ENCODE results near the gene VPS45.

The VPS45 gene

DNA sequence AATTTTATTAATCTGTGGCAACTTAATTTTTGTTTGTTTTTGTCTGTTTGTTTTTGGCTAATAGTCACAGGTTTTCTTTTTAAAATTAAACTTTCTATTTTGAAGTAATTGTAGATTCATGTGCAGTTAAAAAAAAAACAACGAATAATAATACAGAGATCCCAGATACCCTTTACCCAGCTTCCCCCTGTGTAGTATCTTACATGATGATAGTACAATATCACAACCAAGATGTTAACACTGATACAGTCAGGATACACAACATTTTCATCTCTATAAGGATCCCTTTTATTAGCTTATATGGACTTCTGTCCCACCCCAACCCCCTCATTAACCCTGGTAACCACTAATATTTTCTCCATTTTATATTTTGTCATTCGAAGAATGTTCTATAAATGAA is 5.9 kb downstream of the VPS45 start:
- no peak for DNase-seq (ENCODE audit: low read depth, low spot score)

DNA sequence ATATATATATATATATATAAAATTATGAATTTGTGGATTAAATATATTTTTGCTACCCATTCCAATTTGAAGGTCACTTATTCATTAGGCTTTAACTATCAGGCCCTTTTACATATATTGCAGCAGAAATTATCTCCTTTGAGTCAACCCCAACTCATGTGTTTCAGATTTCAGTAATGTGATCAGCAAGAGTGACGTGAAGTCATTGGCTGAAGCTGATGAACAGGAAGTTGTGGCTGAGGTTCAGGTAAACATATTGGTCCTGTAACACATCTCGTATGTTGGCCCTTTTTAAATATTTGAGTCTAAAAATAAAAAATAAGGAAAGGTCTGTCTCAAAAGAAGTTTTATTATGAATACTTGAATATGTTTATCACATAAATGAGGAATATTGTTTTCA is 8.5 kb downstream of the VPS45 start:
- no peak for DNase-seq (ENCODE audit: low read depth, low spot score)

DNA sequence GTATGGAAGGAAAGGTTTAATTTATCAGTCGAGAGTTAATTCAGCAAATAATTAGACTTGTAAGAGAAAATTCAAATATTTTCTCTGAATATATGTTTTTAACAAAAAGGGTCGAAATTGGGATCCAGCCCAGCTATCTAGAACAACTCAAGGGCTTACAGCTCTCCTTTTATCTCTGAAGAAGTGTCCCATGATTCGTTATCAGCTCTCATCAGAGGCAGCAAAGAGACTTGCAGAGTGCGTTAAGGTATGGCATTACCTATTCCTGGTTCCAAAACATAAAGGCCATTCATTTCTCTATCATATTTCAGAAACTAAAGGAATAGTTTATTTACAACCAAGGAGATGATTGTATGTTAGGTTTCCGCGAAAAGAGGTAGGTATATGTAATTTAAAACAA is 9.4 kb downstream of the VPS45 start:
- DNase-seq (ENCODE audit: low read depth, low spot score), result no peak

DNA sequence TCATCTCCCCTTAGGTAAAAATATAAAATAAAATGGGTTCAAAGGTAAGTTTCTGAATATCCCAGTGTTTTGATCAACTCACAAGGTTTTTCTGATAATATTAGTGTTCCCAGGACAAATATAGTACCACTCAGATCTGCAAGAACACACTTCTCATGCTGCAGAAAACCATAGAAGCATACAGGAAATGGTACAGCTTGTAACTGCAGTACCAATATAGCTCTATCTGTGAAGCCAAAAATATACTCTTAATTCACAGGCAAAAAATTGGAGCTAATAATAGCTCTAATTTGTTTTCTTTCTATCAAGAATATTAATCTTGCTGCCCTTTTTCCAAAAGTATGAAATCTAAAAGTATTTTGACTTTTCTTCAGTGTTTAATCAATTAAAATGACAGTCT is 13.2 kb downstream of the VPS45 start:
- DNase-seq (ENCODE audit: low read depth, low spot score), result no peak

DNA sequence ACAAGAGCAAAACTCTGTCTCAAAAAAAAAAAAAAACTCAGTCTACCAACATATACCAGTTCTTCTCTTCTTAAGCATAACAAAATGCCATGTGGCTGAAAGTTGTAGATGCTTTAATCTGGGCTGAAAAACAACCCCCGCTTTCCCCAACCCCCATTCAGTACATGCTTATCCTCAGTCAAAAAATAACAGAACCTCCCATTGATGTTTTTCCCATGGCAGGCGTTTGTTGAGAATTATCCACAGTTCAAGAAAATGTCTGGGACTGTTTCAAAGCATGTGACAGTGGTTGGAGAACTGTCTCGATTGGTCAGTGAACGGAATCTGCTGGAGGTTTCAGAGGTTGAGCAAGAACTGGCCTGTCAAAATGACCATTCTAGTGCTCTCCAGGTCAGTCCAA is 14.9 kb downstream of the VPS45 start:
- no peak for DNase-seq (ENCODE audit: low read depth, low spot score)

DNA sequence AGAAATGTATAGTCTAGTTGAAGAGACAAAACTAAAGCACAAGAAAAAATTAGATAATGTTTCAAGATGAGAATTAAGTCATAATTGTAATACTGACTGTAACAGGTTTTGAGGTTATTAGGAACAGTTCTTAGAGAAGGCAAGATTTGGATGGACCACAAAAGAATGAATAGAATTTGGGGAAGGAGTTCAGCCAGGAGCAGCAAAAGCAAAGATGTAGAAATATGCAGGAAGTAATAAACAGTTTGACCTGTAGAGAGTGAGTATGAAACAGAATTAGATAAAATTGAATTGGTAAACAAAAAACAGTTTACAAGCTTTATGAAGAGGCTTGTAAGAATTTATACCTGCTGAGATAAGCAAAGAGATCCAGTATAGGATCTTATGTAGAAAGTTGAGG is 16.3 kb downstream of the VPS45 start:
- no peak for DNase-seq (ENCODE audit: low read depth, low spot score)

DNA sequence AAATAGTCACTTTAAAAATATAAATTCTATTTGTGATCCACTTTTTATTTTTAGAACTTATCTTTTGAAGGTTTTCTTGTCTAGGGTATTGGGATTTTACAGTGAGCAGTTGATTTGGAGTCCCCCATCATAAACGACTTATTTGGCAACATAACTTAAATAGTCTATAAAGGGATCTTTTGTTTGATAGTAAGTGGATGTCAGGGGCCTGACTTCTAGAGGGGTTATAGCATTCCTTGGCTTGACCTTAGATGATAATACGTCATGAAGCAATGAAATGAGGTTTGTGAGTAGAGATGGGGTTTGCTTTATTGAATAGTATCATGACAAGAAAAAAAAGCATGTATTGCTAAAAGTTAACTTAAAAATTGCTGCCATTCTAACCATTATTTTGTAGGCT is 17.8 kb downstream of the VPS45 start:
- no peak for DNase-seq (ENCODE audit: low read depth, low spot score)

DNA sequence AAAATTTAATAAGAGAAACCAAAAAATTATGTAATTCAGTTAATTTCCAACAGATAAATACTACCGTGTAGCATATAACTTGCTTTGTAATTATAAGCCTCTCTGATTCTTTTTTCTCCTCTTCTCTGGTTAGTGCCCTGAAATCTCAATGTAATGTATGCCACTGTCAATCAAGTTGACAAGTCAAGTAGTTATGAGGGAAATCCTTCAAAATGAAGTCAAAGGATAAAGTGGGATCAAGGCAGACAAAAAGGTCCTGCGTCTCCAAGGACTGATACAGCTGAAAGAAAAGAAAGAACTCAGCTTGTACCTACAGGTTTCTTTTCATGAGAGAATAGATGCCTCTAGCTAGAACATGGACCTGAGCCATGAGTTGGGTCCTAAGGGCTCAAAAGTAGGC is 19.8 kb downstream of the VPS45 start:
- no peak for DNase-seq (ENCODE audit: low read depth, low spot score)

DNA sequence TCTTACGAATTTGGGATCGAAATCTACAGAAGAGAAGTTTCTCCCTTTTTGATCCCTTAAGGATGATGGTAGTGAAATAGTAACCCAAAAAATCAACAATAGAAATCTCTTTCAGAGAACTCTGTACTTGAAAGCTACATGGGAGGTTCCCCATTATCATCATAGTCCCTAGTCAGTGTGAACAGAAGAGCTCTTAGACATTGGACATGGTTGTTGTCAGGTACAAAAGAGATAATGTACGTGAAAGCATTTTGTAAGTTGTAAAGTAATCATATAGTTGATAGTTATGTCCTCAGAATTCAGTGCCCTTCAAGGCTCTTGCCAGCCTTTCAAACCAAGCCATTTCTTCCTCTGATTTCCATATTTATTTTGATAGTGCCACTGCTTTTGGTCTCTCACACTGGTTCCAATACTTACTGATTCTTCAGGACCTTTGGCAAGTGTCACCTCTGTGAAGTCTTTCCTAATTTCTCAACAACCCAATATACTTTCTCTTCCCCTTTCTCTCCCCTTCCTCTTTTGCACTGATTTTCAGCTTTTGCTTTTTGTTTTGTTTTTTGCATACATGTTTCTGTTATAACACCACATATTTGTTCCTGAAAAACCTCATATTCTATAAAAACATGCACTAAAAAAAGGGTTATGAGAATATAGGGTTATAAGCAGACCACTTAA is 22.4 kb downstream of the VPS45 start:
- no peak for DNase-seq (ENCODE audit: low read depth, low spot score)

DNA sequence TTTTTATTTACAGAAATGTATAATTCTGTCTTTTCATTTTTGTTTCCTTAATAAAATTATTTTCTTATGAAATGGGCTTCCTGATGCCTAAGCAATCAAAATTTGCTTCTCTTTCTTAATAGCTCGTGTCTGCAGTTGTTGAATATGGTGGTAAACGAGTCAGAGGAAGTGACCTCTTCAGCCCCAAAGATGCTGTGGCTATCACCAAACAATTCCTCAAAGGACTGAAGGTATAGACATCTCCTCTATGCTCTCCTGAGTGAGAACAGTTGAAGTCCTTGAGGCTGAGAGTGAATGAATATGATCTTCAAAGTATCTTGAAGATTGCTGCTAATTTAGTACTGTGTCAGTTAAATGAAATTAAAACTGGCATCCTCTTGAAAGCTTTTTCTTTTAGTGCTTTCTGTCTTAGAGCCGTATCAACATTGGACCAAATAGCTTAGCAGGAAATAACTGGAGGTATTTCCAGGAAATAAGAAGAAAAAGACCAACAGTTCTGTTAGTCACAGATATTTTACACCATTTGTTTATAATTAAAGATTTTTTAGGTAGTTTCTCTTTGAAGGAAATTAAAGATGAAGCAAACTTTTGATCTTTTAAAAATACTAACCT is 24.7 kb downstream of the VPS45 start:
- DNase-seq (ENCODE audit: low read depth, low spot score), result no peak

DNA sequence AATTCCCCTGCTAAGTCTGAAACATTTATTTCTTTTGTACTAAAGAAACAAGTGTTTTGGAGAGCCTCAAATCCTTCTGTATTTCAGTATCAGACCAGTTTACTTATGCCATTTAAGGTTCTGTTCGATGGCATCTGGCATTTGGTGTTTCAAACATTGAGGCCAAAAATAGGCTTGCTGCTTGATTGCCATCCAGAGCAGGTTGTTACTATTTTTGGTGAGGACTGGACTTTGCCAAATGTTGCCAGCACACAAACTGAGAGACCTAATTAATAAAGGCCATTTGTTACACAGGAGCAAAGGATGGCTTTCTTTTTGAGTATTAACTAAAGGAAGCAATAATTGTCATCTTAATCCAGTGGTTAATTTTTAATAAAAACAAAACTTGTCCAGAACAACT is 26.2 kb downstream of the VPS45 start:
- DNase-seq (ENCODE audit: low read depth, low spot score), result no peak

DNA sequence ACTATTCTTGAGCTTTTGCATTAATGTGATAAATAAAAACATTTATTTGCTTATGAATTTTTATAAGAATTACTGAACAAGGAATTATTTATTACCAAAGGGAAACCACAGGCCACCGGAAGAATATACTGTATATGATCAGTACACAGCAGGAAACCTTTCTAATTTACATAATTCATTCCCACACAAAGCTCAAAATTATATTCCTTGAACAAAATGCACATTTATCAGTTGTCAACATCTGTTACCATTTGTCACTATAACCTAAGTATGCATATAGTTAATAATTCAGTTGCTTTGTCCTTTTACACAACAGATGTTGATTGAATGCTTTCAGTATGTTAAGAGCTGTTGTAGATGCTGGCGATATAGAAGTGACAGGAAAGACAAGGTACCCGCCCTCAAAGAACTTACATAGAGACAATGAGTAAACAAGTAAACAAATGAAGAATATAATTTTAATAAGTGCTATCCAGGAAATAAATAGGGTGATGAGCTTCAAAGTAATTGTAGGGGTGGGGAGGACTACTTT is 27.2 kb downstream of the VPS45 start:
- no peak for DNase-seq (ENCODE audit: low read depth, low spot score)

DNA sequence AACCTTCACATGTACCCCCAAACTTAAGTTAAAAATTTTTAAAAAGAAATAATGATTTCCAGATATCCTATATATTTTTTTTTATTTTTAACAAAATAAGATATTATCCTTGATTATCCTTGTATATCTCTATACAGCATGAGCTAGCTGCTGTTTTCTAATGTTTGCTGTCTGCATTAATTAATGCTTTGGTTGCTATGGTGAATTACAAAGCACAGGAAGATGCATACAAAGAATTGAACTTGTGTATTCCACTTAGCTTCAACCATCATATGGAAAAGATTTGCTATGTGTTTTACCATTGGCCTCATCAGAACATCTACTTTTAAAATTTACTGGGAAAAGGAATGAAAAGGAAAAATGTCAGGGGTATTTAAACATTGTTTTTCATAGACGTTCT is 35.4 kb downstream of the VPS45 start:
- DNase-seq (ENCODE audit: low read depth, low spot score), result no peak

DNA sequence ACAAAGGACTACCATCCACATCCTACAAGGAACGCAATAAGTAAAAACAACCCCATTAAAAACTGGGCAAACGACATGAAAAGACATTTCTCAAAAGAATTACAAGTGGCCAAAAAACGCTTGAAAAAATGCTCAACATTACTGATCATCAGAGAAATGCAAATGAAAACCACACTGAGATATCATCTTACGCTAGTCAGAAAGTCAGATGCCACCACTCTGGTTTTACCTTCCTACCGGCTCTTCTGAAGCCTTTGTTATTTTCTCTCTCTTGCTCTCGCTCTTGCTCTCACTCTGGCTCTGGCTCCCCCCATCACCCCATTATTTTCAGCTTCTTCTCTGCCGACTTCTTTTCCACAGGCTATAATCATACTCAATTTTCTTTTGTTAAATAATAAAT is 38.8 kb downstream of the VPS45 start:
- DNase-seq (ENCODE audit: low read depth, low spot score), result no peak

DNA sequence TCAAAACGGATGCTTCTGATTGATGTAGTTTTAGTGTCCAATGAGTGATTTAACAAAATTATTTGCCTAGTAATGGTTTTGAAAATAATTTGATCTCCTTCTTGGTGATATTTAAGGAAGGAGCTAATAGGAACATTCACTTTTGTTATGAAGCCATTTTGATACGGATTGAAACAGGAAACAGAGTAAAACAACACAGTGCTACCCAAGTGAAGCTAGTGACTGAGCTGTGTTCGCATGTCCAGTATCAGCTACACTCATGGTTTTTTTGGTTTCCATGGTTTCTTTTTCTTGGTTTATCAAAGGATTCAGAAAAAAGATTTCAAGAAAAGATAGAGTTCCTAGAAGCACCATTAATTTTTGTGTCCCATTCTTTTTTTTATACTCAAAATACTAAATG is 42.0 kb downstream of the VPS45 start:
- no peak for DNase-seq (ENCODE audit: low read depth, low spot score)

DNA sequence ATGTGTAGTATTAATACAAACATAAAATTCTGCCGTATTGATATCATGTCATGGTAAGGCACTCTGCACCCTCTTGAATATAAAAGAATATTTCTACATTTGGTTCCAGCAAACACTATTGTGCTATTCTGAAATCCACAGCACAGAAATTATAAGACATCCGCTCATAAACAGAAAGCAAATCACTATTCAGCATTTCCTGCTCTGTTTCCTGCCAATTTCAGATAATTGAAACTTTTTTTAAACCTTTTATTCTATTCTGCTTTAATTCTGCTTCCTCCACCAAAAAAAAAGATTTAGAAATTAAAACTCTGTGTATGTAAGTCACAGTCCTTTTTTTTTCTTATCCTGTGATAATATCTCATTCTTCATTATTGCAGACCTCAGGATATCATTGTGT is 42.5 kb downstream of the VPS45 start:
- no peak for DNase-seq (ENCODE audit: low read depth, low spot score)

DNA sequence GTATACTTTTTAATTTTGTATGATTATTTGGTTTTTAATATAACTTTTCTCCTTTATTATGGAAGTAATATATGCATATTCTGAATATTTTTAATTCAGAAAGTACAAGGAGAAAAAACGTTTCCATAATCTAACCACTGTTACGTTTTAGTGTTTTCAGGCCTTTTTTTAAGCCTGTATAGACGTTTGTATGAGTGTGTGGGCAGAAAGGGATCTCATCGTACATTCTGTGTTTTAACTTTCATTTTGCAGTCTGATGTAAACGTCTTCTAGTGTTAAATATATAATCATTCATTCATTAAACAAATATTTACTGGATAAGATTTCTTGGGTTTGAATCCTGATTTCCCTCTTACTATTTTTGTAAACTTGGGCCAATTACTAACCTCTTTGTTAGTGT is 44.1 kb downstream of the VPS45 start:
- DNase-seq (ENCODE audit: low read depth, low spot score), result no peak

DNA sequence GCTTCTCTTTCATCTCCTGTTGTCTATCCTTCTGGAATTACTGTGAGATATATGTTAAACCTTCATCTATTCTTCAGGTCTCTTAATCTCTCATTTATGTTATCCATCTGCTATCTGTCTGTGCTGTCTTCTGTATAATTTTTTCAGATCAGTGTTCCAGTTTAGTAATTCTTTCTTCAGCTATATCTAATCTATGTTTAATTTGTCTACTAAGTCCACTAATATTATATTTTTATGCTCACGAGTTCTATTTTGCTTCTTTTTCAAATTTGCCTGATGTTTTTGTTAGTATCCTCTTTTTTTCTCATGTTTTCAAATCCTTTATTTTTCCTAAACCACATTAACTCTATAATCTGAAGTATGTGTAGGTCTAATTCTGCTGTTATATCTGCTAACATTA is 47.5 kb downstream of the VPS45 start:
- DNase-seq (ENCODE audit: low read depth, low spot score), result no peak

DNA sequence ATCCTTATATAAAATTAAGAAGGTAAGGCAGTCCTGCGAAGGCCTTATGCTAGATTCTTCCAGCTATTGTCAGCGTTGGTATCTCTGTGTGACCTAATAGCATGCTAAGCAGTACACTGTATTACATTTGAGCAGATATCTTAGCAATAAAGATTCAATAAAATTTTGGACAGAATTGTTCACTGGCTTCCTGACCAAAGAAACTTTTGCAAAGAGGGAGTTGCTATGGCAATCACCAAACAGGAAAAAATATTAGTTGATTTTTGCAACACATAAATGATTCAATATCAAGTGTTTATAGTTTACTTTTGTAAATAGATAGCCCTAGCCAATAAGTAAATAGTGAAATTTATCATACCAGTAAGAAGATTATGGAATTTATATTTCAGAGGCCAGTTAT is 51.1 kb downstream of the VPS45 start:
- no peak for DNase-seq (ENCODE audit: low read depth, low spot score)

DNA sequence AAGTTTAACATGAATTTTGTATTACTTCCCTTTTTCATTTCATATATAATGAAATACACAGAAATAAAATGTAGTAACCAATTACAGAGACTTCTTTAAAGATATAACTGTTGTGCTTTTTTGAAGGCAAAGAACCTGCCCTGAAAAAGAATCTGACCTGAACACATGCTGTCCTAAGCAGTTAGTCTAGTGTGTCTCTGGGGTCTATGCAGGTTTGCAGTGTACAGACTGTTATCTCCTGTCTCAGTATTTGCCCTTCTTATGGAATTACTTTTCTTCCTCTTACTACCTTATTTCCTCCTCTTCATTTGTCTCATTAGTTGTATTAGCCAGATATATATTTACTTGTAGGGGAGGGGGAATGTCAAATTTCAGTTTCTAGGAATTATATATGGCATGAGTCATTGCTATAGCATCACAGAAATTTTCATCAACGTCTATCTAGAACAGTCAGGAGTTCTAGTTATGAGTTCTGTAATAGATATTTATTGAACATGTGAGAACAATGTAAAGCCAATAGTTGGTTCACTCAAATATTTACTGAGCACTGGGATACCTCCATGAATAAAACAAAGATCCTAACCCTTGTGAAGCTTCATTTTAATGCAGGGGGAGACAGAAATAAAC is 53.8 kb downstream of the VPS45 start:
- DNase-seq (ENCODE audit: low read depth, low spot score), result no peak

DNA sequence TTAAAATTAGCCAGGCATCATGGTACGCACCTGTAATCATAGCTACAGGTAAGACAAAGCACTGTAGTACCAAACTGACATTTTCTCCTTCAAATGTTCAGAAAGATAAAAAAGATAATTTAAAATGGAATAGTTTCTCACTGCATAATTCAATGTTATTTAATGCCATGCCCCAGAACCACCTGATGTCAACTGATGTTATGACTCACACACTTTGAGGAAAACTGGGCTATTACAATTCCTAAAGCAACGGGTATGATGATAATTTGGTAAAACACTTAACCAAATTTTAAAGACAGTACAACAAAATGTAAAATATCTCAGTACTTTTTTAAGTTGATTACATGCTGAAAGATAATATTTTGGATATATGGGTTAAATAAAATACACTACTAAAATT is 59.2 kb downstream of the VPS45 start:
- DNase-seq (ENCODE audit: low read depth, low spot score), result no peak

DNA sequence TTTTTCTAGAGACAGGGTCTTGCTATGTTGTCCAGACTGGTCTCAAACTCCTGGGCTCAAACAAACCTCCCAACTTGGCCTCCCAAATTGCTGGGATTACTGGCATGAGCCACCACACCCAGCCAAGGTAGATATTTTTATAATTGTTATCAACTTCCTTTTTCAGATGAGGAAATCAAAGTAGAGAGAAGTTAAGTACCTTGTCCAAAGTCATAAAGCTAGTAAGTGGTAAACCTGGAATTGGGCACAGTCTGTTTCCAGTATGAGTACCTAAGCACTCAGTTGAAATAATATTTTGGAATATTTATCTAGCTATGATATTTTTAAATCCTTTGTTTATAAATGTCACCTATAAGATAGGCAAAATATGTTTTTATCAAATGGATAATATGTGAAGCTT is 59.9 kb downstream of the VPS45 start:
- no peak for DNase-seq (ENCODE audit: low read depth, low spot score)

DNA sequence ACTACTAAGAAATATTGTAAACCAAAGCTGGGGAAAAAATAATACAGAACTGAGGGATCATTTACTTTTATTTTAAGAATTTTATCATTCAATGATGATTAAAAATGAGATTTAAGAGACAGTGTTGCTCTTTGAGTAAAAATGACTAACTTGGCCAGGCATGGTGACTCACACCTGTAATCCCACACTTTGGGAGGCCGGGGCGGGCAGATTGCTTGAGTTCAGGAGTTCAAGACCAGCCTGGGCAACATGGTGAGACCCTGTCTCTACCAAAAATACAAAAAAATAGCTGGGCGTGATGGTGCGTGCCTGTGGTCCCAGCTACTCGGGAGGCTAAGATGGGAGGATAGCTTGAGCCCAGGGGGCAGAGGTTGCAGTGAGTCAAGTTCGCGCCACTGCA is 60.3 kb downstream of the VPS45 start:
- no peak for DNase-seq (ENCODE audit: low read depth, low spot score)
